ENCODE measurements around the gene SH2B3.

SH2B3 gene

DNA sequence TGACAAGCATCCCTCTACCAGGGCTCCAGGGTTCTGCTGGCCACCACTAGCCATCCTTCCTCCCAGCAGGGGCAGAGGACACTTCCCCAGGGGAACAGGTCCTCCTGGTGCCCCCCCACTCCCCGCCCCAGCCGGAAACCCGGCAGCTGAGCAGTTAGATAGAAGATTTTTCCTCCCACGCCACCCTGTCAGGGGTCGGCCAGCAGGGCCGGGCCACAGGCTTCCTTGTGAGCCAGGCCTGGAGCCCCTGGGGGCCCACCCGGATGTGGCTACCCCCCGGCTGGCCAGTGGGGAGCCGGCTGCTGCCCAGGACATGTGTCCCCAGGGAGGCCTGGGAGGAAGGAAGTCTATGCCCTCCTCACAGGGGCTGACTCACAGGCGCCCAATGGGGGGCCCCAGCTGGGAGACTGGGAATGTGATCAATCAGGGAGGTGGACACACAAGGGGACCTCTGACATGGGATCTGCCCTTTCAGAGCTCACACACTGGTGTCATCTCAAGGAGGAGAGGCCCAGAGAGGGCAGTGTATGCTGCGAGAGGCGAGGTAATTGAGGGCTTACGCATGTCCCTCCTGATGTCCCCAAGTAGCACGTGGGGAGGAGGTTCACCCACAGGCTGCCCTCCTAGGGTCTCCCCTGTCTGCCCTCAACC lies 4.2 kb downstream of the SH2B3 start:
- DNase-seq: peak; percentile 60

DNA sequence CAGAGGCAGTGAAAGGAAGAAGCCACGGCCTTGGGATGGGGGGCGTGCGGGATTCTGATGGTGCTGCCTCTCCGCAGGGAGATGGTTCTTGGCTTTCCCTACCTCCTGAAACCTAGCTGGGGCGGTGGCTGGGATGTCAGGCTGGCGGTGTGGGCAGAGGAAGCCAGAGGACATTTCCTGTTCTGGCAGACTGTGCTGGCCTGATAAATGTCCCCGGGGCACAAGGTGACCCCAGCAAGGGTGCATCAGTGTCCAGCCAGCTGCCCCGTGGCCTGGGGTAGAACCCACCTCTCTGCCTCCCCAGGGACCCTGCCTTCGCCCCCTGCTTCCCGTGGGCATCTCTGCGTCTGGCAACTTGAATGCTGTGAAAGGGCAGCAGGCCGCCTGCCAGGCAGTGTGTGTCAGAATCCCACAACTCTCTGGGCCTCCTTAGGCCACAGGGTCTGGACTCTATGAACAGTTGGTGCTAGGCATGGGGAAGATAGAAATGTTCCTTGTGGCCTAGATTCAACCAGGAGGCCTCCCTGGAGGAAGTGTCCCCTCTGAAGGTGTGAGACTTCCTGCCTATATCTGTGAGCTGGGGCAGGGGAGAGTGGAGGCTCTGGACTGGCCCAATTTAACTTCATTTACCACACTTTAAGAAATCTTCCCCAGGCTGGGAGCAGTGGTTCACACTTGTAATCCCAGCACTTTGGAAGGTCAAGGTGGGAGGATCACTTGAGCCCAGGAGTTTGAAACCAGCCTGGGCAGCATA lies 4.9 kb downstream of the SH2B3 start:
- peak; percentile 45 for DNase-seq

DNA sequence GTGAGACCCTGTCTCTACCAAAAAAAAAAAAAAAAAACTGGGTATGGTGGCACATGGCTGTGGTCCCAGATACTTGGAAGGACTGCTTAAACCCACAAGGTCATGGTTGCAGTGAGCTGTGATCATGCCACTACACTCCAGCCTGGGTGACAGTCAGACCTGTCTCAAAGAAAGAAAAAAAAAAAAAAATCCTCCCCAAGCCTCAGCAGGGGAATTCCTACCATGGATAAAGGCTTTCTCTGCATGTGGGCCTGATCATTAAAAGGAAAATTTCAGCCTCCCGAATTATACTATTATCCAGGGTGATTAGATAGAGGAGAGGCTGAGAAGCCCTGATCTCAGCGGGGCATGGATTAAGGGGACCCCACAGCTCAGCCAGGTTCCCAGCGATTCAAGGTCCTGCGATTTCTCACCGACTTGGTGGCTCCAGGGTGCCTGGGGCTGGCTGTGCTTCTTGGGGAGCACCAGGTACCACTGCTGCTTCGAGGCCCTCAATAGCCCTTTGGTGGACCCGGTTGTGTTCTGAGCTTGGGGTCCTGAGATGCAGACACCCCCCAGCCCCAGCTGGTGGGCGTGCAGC lies 5.6 kb downstream of the SH2B3 start:
- no peak for DNase-seq

DNA sequence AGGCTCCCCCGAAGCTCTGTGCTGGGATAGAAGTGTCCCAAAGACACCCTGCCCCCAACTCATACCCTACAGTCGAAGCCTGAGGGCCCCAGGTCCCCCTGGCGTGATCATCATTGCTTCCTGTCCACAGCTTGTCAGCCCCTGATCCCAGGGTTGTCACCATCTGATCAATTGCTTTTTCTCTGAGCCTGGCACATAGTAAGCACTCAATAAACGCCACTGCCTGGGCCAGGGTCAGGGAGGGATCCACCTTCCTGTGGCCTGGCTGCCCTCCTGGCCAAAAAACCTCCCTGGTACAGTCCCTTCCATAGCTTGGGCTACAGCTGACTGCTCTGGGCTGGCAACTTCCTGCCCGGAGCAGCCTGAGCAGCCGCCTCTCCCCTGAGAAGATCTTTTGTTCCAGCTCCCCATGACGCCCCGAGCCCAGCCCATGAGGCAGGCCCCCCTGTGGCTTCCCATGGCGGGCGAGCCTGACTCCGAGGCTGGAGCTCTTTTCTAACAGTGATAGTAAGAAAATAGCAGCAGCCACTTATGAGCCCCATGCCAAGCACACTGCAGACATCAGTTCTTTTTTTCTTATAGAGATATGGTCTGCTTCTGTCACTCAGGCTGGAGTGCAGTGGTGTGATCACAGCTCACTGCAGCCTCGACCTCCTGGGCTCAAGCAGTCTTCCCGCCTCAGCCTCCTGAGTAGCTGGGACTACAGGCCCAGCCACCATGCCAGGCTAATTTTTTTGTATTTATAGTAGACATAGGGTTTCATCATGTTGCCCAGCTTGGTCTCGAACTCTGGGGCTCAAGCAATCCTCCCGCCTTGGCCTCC lies 6.5 kb downstream of the SH2B3 start:
- DNase-seq: no peak

DNA sequence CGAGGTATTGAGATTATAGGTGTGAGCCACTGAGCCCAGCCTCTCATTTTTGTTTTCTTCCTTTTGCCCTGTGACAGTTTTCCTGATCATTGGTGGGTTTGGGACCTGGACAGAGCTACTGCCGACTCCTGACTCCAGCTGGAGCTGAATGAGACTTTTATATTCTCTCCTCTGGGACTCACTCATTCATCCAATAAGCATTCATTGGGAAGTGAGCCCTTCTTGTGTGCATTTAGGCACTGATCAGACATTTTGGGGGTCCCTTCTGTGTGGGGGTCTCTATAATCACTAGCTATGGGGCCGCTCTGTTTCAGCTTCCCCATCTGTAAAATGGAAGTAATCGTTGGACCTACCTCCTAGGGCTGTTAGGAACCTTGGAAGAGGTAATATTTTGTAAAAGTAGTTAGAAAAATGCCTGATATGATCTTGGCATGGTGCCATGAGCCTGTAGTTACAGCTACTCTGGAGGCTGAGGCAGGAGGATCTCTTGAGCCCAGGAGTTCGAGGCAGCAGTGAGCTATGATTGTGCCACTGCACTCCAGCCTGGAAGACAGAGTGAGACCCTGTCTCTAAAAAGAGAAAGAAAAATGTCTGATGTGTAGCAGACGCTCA lies 7.2 kb downstream of the SH2B3 start:
- DNase-seq: no peak

DNA sequence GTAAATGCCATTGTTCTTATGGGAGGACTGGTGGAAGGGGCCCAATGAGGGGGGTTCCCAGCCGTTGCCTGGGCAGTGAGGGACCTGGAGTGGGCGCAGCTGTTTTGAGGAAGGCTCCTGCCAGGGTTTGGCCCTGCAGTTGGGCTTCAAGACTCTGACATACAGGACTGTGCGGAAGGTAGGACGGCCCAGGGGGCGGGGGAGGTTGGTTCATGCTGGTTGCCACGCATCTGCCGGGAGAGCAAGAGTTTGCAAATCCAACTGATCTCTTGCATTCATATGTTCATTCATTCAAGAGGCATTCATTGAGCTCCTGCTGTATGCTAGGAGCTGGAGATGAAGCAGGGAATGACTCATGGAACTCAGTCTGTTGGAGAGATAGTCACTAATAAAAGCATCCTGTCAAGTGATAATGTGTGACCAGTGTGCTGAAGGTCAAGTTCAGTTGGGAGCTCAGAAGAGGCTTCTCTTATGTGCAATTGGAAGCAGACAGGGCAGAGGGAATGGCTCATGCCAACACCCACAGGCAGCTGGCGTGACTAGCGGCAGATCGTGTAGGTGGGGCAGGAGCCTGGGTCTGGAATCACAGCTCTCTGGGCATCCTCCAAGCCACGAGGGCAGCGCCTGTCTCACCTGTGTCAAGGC lies 7.8 kb downstream of the SH2B3 start:
- no peak for DNase-seq

DNA sequence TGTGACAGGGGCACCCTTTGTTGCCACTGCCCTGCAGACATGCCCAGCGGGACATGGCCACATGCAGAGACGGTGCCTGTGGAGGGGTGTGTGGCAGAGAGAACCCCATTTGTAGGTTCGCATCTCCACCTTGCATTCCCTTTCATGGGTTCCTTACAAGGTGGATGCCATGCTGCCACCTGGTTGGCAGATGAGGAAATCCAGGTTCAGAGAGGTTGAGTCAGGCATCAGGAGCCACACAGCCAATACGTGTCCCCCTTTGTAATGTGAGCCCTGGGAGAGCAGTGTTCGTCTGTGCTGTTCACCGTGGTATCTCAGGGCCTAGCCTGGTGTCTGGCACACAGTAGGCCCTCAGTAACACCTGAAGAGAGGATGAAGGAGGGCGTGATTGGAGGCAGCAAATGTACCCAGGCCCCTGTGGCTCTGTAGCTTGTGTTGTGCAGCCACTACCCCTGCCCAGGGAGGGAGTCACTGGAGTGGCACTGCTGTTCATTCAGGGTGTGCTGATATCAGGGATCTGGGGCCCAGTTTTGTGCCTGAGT lies 9.1 kb downstream of the SH2B3 start:
- DNase-seq: no peak

DNA sequence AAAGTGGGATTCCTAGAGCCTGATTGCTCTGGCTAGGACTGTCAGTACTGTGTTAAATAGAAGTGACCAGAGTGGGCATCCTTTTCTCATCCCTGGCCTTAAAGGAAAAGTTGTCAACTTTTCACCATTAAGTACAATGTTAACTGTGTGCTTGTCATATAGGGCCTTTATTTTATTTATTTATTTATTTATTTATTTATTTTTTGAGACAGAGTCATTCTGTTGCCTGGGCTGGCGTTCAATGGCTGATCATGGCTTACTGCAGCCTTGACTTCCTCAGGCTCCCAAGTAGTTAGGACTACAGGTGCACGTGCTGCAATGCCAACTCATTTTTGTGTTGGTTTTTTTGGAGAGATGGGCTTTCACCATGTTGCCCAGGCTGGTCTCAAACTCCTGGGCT lies 11.6 kb downstream of the SH2B3 start:
- no peak for DNase-seq

DNA sequence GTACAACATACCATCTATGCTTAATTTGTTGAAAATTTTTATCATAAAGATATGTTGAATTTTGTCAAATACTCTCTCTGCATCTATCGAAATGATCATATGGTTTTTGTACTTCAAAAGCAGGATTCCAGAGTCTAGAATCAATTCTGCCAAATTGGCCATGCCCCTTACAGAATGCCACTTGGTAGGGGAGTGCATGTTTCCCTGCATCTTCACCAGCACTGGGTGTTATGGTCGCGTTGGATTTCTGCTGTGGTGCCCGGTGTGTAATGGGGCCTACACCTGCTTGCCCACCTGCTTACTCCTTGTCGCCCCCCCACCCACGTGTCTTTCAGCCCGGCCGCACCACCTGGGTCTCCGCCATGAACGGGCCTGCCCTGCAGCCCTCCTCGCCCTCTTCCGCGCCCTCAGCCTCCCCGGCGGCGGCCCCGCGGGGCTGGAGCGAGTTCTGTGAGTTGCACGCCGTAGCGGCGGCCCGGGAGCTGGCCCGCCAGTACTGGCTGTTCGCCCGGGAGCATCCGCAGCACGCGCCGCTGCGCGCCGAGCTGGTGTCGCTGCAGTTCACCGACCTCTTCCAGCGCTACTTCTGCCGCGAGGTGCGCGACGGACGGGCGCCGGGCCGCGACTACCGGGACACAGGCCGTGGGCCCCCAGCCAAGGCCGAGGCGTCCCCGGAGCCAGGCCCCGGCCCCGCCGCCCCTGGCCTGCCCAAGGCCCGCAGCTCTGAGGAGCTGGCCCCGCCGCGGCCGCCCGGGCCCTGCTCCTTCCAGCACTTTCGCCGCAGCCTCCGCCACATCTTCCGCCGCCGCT lies 12.3 kb downstream of the SH2B3 start:
- no peak for DNase-seq

DNA sequence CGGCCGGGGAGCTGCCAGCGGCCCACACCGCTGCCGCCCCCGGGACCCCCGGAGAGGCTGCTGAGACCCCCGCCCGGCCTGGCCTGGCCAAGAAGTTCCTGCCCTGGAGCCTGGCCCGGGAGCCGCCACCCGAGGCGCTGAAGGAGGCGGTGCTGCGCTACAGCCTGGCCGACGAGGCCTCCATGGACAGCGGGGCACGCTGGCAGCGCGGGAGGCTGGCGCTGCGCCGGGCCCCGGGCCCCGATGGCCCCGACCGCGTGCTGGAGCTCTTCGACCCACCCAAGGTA lies 12.8 kb downstream of the SH2B3 start:
- DNase-seq: no peak

DNA sequence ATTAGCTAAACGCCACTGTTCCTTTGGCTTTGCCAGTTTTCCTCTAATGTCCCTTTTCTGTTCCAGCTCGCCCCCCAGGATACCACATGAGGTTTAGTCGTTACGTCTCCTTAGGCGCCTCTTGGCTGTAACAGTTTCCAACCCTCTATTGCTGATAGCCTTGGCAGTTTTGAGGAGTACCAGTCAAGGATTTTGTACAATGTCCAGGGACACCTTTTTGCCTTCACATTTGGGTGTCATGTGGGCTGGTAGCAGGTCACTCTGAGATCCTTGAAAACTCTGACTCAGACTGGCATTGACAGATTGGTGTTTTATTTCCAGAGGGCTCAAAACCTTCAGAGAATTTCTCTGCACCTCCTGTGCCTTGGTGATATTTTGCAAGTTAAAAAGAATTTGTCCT lies 14.1 kb downstream of the SH2B3 start:
- DNase-seq: no peak

DNA sequence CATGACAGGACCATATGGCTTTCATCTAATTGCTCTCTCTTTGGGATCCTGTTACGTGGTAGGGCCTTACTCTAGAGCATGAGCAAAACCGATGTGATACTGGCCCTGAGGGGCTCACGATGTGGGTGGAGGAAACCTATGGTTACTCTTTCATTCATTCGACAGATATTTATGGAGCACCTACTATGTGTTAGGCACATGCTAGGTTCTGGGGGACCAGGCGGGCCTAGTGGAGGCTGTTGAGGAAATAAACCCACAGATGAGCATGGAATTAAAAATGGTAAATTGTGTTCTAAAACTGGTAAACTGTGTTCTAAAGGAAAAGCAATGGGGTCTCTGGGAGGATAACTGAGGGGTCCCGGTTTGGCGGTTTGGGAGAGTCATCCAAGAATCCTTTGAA lies 14.8 kb downstream of the SH2B3 start:
- DNase-seq: no peak

DNA sequence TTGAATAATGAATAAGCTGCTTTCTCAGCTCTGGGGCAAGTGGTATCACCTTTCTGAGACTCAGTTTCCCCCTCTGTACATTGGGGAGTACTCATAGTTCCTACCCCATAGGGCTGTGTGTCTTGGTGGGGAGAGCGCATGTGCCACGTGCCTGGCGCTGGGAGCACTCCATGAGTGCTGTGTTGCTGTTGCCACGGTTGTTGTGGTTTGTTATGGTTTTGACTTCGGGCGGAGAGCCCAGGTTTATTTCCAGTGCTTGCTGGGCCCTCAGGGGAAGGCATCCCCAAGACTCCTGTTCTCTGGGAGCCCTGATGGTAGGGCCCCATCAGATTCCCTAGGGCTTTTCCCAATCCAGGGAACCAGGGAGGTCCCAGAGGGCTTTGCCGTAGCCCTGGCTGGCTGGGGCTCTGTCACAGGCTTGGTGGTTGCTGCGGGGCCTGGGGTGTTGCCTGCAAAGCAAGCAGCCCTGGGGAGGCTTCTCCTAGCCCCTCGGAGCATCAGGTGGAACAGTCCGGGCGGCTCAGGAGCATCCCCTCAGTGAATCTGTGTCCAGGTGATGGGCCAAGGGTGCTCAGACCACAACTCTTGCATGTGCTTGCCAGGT lies 18.6 kb downstream of the SH2B3 start:
- DNase-seq: no peak

DNA sequence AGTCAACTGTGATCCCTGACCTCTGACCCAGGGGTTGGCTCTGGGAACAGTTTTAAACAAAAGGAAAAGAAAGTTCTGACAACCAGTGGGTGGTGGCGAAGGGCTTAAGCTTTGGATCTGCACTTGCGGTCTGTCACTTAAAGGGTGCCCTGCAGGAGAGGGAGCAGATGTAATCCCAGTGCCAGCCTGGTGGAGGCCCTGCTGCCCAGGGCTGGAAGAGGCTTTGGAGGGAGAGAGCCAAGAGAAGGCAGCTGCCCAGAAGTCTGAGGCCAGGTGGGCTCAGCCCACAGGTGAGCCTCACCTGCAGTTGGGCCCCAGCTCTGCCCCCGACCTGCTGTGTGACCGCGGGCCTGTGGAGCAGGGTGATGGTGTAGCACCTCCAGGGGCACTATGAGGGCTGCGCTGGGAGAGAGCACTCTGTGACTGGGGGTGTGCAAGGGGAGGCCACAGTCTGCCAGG lies 19.1 kb downstream of the SH2B3 start:
- no peak for DNase-seq

DNA sequence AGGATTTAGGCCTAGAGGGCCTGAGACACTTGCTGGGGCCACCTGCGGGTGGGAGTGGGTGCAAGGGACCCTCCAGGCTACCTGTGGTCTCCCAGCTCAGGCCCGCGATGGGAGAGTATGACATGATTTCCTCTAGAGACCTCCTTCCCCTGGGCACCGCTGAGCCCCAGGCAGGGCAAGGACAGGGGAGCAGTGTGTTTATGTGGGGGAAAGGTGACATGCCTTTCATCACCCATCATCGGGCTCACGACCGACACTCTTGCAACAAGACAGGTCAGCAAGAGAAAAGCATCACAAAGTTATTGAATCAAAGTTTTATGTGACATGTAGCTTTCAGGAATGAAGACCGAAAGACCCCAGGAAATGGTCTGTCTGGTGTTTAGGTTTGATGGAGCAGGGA lies 19.9 kb downstream of the SH2B3 start:
- no peak for DNase-seq

DNA sequence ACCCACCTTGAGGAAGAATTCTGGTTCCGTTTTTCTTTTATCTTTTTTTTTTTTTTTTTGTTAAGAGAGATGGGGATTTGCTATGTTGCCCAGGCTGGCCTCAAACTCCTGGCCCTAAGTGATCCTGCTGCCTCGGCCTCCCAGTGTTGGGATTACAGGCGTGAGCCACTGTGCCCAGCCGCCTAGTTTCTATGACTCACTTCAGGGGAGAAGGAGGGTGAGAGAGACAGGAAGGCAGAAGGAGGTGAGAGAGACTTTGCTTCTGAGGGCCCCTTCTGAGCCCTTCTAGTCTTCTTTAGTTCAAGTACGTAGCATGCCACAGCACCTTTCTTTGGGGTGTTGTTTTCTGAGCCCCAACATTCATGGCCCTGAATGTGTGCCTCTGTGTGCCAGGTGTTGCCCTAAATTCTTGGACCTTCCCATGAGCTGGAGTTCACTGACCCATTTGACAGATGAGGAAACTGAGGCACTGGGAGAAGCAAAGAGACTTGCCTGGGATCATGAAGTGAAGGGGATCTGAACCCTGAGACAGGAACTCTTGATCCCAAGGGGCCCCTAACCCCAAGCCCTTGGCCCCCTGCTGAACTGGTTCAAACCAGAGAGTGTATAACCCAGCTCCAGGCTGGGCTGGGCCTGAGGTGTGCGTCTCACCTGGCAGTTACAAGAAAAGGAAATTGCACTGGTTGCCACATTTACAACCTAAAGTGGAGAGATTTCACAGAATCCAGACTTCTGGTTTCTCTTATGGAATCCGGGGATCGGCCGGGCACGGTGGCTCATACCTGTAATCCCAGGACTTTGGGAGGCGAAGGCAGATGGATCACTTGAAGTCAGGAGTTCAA lies 20.8 kb downstream of the SH2B3 start:
- DNase-seq: no peak

DNA sequence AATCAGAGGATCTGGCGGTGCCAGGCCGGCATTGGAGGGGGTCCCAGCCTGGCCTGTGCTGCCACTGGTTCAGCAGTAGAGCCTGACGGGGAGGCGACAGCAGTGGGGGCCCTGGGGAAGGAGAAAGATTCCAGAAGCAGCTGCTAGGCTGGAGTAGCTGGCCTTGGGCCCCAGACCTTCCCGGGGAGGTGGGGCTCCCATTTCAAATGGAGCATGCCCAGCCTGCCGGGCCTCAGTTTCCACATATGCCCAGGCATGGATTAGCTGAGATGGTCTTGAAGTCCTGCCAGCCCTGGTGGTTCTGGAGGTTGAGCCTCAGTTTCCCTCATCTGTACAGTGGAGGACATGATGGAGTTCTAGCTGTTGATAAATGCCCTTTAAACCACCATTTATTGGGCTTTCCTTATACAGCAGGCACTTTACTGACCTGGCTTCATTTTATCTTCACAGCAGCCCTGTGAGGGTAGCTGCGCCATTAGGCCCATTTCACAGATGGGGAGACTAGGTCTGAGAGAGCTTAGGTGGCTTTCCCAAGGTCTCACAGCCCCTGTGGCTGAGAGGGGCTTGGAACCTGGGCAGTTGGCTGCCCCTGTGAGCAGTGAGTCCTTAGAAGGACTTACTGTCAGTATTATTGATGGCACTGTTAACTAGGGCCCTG lies 21.8 kb downstream of the SH2B3 start:
- no peak for DNase-seq

DNA sequence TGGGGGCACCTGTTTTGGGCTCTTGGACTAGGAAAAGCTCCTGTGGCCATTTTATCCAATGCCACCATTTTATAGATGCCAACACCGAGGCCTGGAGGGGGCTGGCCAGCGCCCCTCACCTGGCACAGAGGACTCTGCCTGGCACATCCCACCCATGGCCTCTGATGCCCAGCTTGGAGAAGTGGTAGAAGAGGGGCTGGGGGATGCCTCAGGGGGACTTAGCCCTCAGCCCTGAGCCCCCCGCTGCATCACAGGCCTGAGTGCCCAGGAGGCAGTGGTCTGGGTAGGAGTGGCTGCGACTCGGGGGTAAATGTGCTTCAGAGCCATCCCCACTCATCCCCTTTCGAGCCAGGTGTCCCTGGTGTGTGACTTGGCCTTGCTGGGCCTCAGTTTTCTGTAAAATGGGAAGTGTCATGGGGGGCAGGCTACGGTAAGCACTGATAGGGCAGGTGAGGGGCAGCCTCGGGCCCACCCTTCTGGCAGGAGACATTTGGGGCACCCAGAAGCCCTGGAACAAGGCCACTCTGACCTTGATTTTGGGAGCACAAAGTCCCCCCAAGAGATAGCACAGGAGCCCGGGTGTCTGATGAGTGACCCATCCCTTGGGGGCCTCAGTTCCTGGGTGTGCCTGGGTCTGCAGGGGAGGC lies 22.5 kb downstream of the SH2B3 start:
- no peak for DNase-seq

DNA sequence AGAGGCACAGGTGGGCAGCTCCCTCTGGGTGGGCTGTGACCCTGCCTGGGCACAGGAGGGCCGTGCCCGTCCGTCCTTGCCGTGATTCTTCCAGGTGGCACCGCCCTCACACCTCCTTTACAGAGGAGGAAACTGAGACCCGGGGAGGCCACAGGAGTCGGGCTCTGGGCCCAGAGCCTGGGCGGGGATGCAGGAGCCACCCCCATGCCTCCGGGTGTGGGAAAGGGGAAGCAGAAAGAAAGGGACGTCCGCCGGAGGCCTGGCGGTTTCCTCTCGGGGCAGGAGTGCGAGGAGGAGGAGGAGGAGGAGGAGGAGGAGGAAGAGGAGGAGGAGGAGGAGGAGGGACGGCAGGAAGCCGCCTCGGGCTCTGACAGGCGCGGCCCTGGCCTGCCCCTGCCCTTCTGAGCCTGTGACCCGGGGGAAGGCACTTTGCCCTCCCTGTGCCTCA lies 23.0 kb downstream of the SH2B3 start:
- no peak for DNase-seq
